Loucy (cell line): ENCODE measurements around the gene EML1.

Experiments
- H2AFZ ChIP-seq: fragments of 200-600 bp; sonication (generic); 2 replicates; pipeline ENCODE4 v1.6.0; 2016; ENCODE audit warnings: antibody characterized with exemption, mild to moderate bottlenecking, low read length, moderate library complexity
- H3F3A ChIP-seq: fragments of 200-600 bp; 2 replicates; pipeline ENCODE4 v1.6.0; 2016; ENCODE audit warnings: antibody characterized with exemption, low read depth, mild to moderate bottlenecking
- H3K27me3 ChIP-seq: fragments of 200-600 bp; sonication (generic); 2 replicates; pipeline ENCODE4 v1.6.1; 2014; ENCODE audit warnings: low read length, mild to moderate bottlenecking; ENCODE audit not compliant: insufficient read depth, poor library complexity, severe bottlenecking
- H3K36me3 ChIP-seq: fragments of 200-600 bp; sonication (generic); 2 replicates; pipeline ENCODE4 v1.6.1; 2016; ENCODE audit warnings: low read length; ENCODE audit not compliant: insufficient read depth
- H3K4me1 ChIP-seq: fragments of 200-600 bp; sonication (generic); 2 replicates; pipeline ENCODE4 v1.5.1; 2014; ENCODE audit warnings: low read length, mild to moderate bottlenecking; ENCODE audit not compliant: insufficient read depth, poor library complexity, severe bottlenecking
- H3K4me2 ChIP-seq: fragments of 200-600 bp; sonication (generic); 2 replicates; pipeline ENCODE4 v1.6.0; 2014; ENCODE audit warnings: antibody characterized with exemption, low read length, low read depth, mild to moderate bottlenecking; ENCODE audit not compliant: poor library complexity, severe bottlenecking
- H3K4me3 ChIP-seq: fragments of 200-600 bp; sonication (generic); 2 replicates; pipeline ENCODE4 v1.5.1; 2014; ENCODE audit warnings: low read length, mild to moderate bottlenecking, mixed read lengths; ENCODE audit not compliant: poor library complexity, severe bottlenecking
- H3K79me2 ChIP-seq: fragments of 200-600 bp; sonication (generic); 2 replicates; pipeline ENCODE4 v1.6.1; 2014; ENCODE audit warnings: low read length; ENCODE audit not compliant: insufficient read depth
- H3K9ac ChIP-seq: fragments of 200-600 bp; sonication (generic); 2 replicates; pipeline ENCODE4 v1.6.0; 2014; ENCODE audit warnings: mild to moderate bottlenecking, low read depth, low read length, moderate library complexity; ENCODE audit not compliant: poor library complexity, severe bottlenecking
- H3K9me2 ChIP-seq: fragments of 200-600 bp; sonication (generic); replicated peaks from 2 replicates; pipeline ENCODE4 v1.6.1; 2016; ENCODE audit warnings: low read depth, low read length, mixed read lengths
- H3K9me3 ChIP-seq: fragments of 200-600 bp; sonication (generic); 2 replicates; pipeline ENCODE4 v1.6.1; 2014; ENCODE audit warnings: mild to moderate bottlenecking, antibody characterized with exemption, low read length, low read depth; ENCODE audit not compliant: insufficient read depth
- H4K20me1 ChIP-seq: fragments of 200-600 bp; sonication (generic); 2 replicates; pipeline ENCODE4 v1.6.0; 2014; ENCODE audit warnings: antibody characterized with exemption, low read length, mild to moderate bottlenecking; ENCODE audit not compliant: insufficient read depth, poor library complexity, severe bottlenecking
- EZH2phosphoT487 ChIP-seq: fragments of 200-600 bp; IDR thresholded peaks from 2 replicates; pipeline ENCODE4 v1.6.1; 2018; ENCODE audit warnings: antibody characterized with exemption, mild to moderate bottlenecking, moderate library complexity, borderline replicate concordance
- TF ChIP-seq, protein P1 (sequence below): fragments of 200-600 bp; sonication (generic); conservative IDR thresholded peaks from 2 replicates; pipeline ENCODE4 v1.5.1; 2014; ENCODE audit warnings: mild to moderate bottlenecking, antibody characterized with exemption, low read length

EML1 gene

DNA sequence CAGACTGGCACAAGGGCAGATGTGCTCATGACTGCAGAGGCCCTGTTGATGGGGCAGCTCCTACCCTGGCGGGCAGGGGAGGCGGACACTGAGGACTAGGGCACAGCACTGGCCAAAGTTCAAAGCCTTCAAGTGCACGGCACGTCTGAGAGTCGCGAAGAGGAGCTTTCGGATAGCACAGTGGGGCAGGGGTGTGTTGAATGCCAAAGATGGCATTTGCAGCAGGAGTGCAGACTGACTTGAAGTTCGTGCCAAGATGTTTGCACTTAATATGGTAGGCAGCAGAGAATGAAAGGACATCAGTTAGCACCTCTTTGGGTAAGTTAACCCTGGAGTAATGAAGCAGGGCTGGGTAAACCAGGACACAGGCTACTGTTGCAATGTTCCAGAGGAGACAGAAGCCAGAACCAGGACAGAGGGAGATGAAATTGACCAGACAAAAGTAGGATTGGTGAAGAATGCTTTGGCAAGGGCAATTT is 6.7 kb upstream of the EML1 start:
- no peaks in the 10 kb centered on the region for H3K9me2 ChIP-seq

DNA sequence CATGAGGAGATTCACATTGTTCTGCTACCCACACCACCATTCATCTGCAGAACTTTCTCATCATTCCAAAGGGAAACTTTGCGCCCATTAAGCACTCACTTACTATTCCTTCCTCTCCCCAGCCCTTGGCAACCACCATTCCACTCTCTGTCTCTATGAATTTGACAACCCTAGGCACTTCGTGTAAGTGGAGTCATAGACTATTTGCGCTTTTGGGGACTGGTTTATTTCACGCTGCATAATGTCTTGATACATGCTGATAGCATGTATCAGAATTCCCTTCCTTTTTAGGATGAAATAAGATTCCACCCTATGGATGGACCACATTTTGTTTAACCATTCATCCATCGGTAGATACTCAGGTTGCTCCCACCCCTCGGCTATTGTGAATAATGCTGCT is 4.5 kb upstream of the EML1 start:
- no peak overlapping the region for H3K4me2 ChIP-seq
- H3K9me3 ChIP-seq = no peaks in the 10 kb centered on the region
- H3K27me3 ChIP-seq = no peaks in the 10 kb centered on the region
- H3K36me3 ChIP-seq = no peaks in the 10 kb centered on the region
- no peaks in the 10 kb centered on the region for H3K4me1 ChIP-seq
- H3K79me2 ChIP-seq = no peaks in the 10 kb centered on the region
- no peaks in the 10 kb centered on the region for H3K9me2 ChIP-seq
- H2AFZ ChIP-seq = no peak overlapping the region
- TF ChIP-seq, protein P1, sequence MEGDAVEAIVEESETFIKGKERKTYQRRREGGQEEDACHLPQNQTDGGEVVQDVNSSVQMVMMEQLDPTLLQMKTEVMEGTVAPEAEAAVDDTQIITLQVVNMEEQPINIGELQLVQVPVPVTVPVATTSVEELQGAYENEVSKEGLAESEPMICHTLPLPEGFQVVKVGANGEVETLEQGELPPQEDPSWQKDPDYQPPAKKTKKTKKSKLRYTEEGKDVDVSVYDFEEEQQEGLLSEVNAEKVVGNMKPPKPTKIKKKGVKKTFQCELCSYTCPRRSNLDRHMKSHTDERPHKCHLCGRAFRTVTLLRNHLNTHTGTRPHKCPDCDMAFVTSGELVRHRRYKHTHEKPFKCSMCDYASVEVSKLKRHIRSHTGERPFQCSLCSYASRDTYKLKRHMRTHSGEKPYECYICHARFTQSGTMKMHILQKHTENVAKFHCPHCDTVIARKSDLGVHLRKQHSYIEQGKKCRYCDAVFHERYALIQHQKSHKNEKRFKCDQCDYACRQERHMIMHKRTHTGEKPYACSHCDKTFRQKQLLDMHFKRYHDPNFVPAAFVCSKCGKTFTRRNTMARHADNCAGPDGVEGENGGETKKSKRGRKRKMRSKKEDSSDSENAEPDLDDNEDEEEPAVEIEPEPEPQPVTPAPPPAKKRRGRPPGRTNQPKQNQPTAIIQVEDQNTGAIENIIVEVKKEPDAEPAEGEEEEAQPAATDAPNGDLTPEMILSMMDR = no peak
- TF ChIP-seq EZH2phosphoT487 = no peak
- no peak overlapping the region for H3K4me3 ChIP-seq
- H3F3A ChIP-seq = no peaks in the 10 kb centered on the region
- no peak overlapping the region for H3K9ac ChIP-seq
- H4K20me1 ChIP-seq = no peaks in the 10 kb centered on the region

More for the DNA sequence above, 6.7 kb upstream of the EML1 start:
- TF ChIP-seq EZH2phosphoT487 = no peak
- TF ChIP-seq, protein P1 = no peak
- Histone ChIP-seq H3F3A (no peaks in the 10 kb centered on the region), H4K20me1 (no peaks in the 10 kb centered on the region), H3K36me3 (no peaks in the 10 kb centered on the region), H3K4me3 (no peak overlapping the region), H2AFZ (no peak overlapping the region), H3K4me2 (no peak overlapping the region), H3K79me2 (no peaks in the 10 kb centered on the region), H3K9ac (no peak overlapping the region), H3K4me1 (no peaks in the 10 kb centered on the region), H3K9me3 (no peaks in the 10 kb centered on the region), H3K27me3 (no peaks in the 10 kb centered on the region)

DNA sequence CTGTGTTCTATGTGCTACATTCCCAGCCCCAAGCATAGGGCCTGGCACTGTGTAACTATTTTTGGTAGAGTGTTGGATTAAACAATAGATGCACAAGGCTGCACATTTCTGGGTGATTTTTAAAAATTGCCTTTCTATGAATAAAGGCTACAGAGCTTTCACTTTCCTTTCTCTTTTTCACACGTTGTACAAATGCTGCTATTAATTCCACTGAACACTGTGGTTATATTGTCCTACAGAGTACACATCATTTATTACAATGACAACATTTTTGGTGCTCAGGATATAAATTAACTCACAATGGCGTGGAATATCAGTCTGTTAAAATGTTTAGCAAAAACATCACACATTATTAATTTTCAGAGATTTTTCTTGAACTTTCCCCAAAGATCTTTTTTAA is 3.6 kb upstream of the EML1 start:
- Histone ChIP-seq H3K36me3 (no peaks in the 10 kb centered on the region), H3K9me2 (no peaks in the 10 kb centered on the region), H3K4me1 (no peaks in the 10 kb centered on the region), H3K9ac (no peak overlapping the region), H3K4me2 (no peak overlapping the region), H4K20me1 (no peaks in the 10 kb centered on the region), H3K79me2 (no peaks in the 10 kb centered on the region), H3K27me3 (no peaks in the 10 kb centered on the region), H3F3A (no peaks in the 10 kb centered on the region), H3K9me3 (no peaks in the 10 kb centered on the region), H3K4me3 (no peak overlapping the region), H2AFZ (no peak overlapping the region)
- TF ChIP-seq, protein P1 = no peak
- no peak for TF ChIP-seq EZH2phosphoT487
